Testis (tissue), 3 donors: Measurements from ENCODE around the gene DNAH6. TPM values are rescaled to one million over a fixed set of nuclear protein-coding genes. Genes with fewer than 3 reads are reported as not detected.

Experiments
- DNase-seq: peaks from one replicate; pipeline ENCODE4 v3.0.0-alpha.2; 2019
- H3K27ac ChIP-seq, 2 donors: fragments of 200-600 bp; sonication (generic); one replicate each; pipeline ENCODE4 v1.5.1; 2019
- H3K27me3 ChIP-seq: fragments of 200-600 bp; sonication (generic); one replicate; pipeline ENCODE4 v1.5.1; 2019
- H3K36me3 ChIP-seq: fragments of 200-600 bp; sonication (generic); one replicate; pipeline ENCODE4 v1.5.1; 2017; ENCODE audit warnings: low read depth; ENCODE audit errors: missing control alignments
- H3K4me1 ChIP-seq: fragments of 200-600 bp; sonication (generic); one replicate; pipeline ENCODE4 v1.5.1; 2019
- H3K4me3 ChIP-seq, 2 donors: fragments of 200-600 bp; sonication (generic); one replicate each; pipeline ENCODE4 v1.5.1; 2017 to 2019
- H3K9me3 ChIP-seq: fragments of 200-600 bp; sonication (generic); one replicate; pipeline ENCODE4 v1.5.1; 2017
- CTCF ChIP-seq, 3 experiments: fragments of 450-650 bp in 2 of 3; fragments of 200-600 bp in 1 of 3; sonication (generic) in 1 of 3; IDR thresholded peaks; one replicate each; pipeline ENCODE4 v1.5.1; 2016 to 2019; ENCODE audit warnings: antibody characterized with exemption in 3 of 3, mild to moderate bottlenecking in 2 of 3, moderate library complexity in 1 of 3
- POLR2A ChIP-seq: fragments of 450-650 bp; IDR thresholded peaks from one replicate; pipeline ENCODE4 v1.6.1; 2017; ENCODE audit warnings: antibody characterized with exemption, mild to moderate bottlenecking, moderate library complexity
- WGBS, 2 donors: methylation state at CpG; one replicate each; pipeline ENCODE4 v1.1.5; 2018; 5-methylcytosine and 5-hydroxymethylcytosine counted together
- intact Hi-C: fragments of 100-400 bp; cut with DNase I; formaldehyde crosslinking; loops from one replicate; pipeline ENCODE4 v1.15.1; 2023; ENCODE audit warnings: low total_unique reads
- polyA plus RNA-seq: library from polyadenylated mRNA; stranded (reverse); fragments of 350-450 nt; fragmentation: Illumina TruSeq; extraction: RNeasy Lipid Tissue Mini Kit (QIAGEN cat#74804); gene quantifications from one replicate; pipeline ENCODE4 v1.2.3, GENCODE V29; 2014; ENCODE audit warnings: low read depth, low replicate concordance; ENCODE audit not compliant: insufficient read depth
- total RNA-seq, 2 donors: library from RNA; depleted of rRNA; stranded (reverse); fragments of >200 nt; gene quantifications; one replicate each; pipeline ENCODE4 v1.2.3, GENCODE V29; 2016

Gene DNAH6
- total and polyA plus RNA-seq, 3 donors from 2014 or later, result 7.1 to 18.4 (median 11.8) TPM

- 89% methylated on average over 3 of the region's 3 CpGs for WGBS, 2 donors
- no peak overlapping the region for H3K4me3 ChIP-seq
- intact Hi-C loops, result no loop called here
- H3K9me3 ChIP-seq, result no peaks in the 10 kb centered on the region
- H3K27me3 ChIP-seq, result no peaks in the 10 kb centered on the region
- H3K4me1 ChIP-seq, result no peaks in the 10 kb centered on the region
- no peaks in the 10 kb centered on the region for H3K36me3 ChIP-seq
- TF ChIP-seq POLR2A, result no peak
- no peak for TF ChIP-seq CTCF (IDR thresholded peaks at IDR 0.05)
- DNase-seq, result no peak
- H3K27ac ChIP-seq, result no peak overlapping the region
Observed at GRCh38 chr2:84702941-84703340, 186.6 kb downstream of the DNAH6 start.

- no peak overlapping the region for H3K27ac ChIP-seq
- H3K27me3 ChIP-seq, result no peaks in the 10 kb centered on the region
- no peaks in the 10 kb centered on the region for H3K36me3 ChIP-seq
- TF ChIP-seq CTCF (IDR thresholded peaks at IDR 0.05) (no peak), POLR2A (no peak)
- H3K9me3 ChIP-seq, result no peaks in the 10 kb centered on the region
- no peaks in the 10 kb centered on the region for H3K4me1 ChIP-seq
- 91 to 100% methylated on average over 2 of the region's 2 CpGs for WGBS, 2 donors
- no peak overlapping the region for H3K4me3 ChIP-seq
- intact Hi-C loops, result no loop called here
- DNase-seq, result no peak
Observed at GRCh38 chr2:84703831-84704230, 187.5 kb downstream of the DNAH6 start.

GRCh38 chr2:84704505-84705244 is 188.4 kb downstream of the DNAH6 start:
- H3K27ac ChIP-seq, result no peak overlapping the region
- intact Hi-C loops, result no loop called here
- TF ChIP-seq POLR2A (no peak), CTCF (IDR thresholded peaks at IDR 0.05) (no peak)
- no peak overlapping the region for H3K4me3 ChIP-seq
- H3K4me1 ChIP-seq, result no peaks in the 10 kb centered on the region
- H3K9me3 ChIP-seq, result no peaks in the 10 kb centered on the region
- 82 to 90% methylated on average over 6 of the region's 6 CpGs for WGBS, 2 donors
- DNase-seq, result no peak
- H3K36me3 ChIP-seq, result no peaks in the 10 kb centered on the region
- no peaks in the 10 kb centered on the region for H3K27me3 ChIP-seq

GRCh38 chr2:84705858-84706257 is 189.6 kb downstream of the DNAH6 start:
- intact Hi-C loops, result no loop called here
- no peak overlapping the region for H3K27ac ChIP-seq
- no peak overlapping the region for H3K4me3 ChIP-seq
- no peaks in the 10 kb centered on the region for H3K27me3 ChIP-seq
- TF ChIP-seq CTCF (IDR thresholded peaks at IDR 0.05), result no peak
- no peak for TF ChIP-seq POLR2A
- DNase-seq, result no peak
- no peaks in the 10 kb centered on the region for H3K36me3 ChIP-seq
- no peaks in the 10 kb centered on the region for H3K9me3 ChIP-seq
- 87 to 92% methylated on average over 2 of the region's 2 CpGs for WGBS, 2 donors
- no peaks in the 10 kb centered on the region for H3K4me1 ChIP-seq

- Histone ChIP-seq H3K36me3 (no peaks in the 10 kb centered on the region), H3K27ac (no peak overlapping the region), H3K4me1 (no peaks in the 10 kb centered on the region), H3K4me3 (no peak overlapping the region), H3K9me3 (no peaks in the 10 kb centered on the region), H3K27me3 (no peaks in the 10 kb centered on the region)
- TF ChIP-seq CTCF (IDR thresholded peaks at IDR 0.05) (no peak), POLR2A (no peak)
- DNase-seq, result no peak
- intact Hi-C loops, result no loop called here
Observed at GRCh38 chr2:84708442-84708841, 192.1 kb downstream of the DNAH6 start.
